ENCODE data around the gene PARVA. TPM values are rescaled to one million over a fixed set of nuclear protein-coding genes. Genes with fewer than 3 reads are reported as not detected.

Gene PARVA
- total and polyA plus RNA-seq, 2 of the 8 experiments (the other 6 are each of a cell fraction or from before 2014, with no cell fraction given): 3.1 to 13.5 TPM

GRCh38 chr11:12538889-12539421, 161.6 kb downstream of the PARVA start:
- H3K79me1 ChIP-seq (ENCODE audit: low read depth, low read length): no peaks in the 10 kb centered on the region
- H3K14ac ChIP-seq (ENCODE audit: insufficient read length): no peak overlapping the region
- no peak overlapping the region for H3K27ac ChIP-seq (ENCODE audit: low read depth, low read length)
- FAIRE-seq (no peak), DNase-seq (ENCODE audit: low read depth in 1 of 2, low spot score in 2 of 2) (no peak)
- H3K27me3 ChIP-seq (replicated peaks in 1 of 4; ENCODE audit: control insufficient read depth in 3 of 4, extremely low read depth in 1 of 4, insufficient read depth in 3 of 4, low read length in 3 of 4): no peaks in the 10 kb centered on the region
- no peaks in the 10 kb centered on the region for H3K4me1 ChIP-seq (replicated peaks in 1 of 4; ENCODE audit: control insufficient read depth in 3 of 4, insufficient read depth in 4 of 4, low read length in 3 of 4)
- H2AFZ ChIP-seq (ENCODE audit: low read length): no peak overlapping the region
- H2BK120ac ChIP-seq (replicated peaks; ENCODE audit: low read depth, low read length): no peak overlapping the region
- no peak overlapping the region for H4K91ac ChIP-seq (replicated peaks; ENCODE audit: insufficient read length, low read length)
- H2BK12ac ChIP-seq (ENCODE audit: low read depth, low read length): 0 out of 2 replicates have a peak overlapping the region, but pooled peaks have one; percentile 21
- no peak overlapping the region for H3K4me2 ChIP-seq (ENCODE audit: insufficient read depth in 1 of 2, low read depth in 2 of 2, low read length in 2 of 2)
- no peak overlapping the region for H4K5ac ChIP-seq (ENCODE audit: insufficient read length, low read depth, low read length)
- no peak overlapping the region for H2AK5ac ChIP-seq (ENCODE audit: low read depth, low read length)
- 0 out of 2 replicates have a peak overlapping the region, but pooled peaks have one; percentile 65 for H2BK15ac ChIP-seq (ENCODE audit: low read length)
- no peak overlapping the region for H2BK5ac ChIP-seq (ENCODE audit: low read depth, low read length)
- H3K56ac ChIP-seq (replicated peaks; ENCODE audit: insufficient read length, low read depth, low read length): no peak overlapping the region
- H3K36me3 ChIP-seq (ENCODE audit: control insufficient read depth in 2 of 4, insufficient read depth in 4 of 4, low read length in 3 of 4): no peaks in the 10 kb centered on the region
- H3K9me3 ChIP-seq (ENCODE audit: insufficient read depth in 2 of 2, low read depth in 1 of 2, low read length in 1 of 2): no peaks in the 10 kb centered on the region
- H3K18ac ChIP-seq (ENCODE audit: extremely low read depth, low read length): no peak overlapping the region
- no peaks in the 10 kb centered on the region for H4K20me1 ChIP-seq (replicated peaks in 1 of 2; ENCODE audit: control insufficient read depth in 1 of 2, insufficient read depth in 2 of 2, low read length in 2 of 2)
- ChIA-PET CTCF (ENCODE audit: partially characterized antibody) (interaction anchor here (1.3 kb wide), 1 partner anchor 12 kb away, joined by 3 read pairs; no protein-coding TSS in a partner anchor), POLR2A (ENCODE audit: partially characterized antibody) (no interaction called here)
- no peak overlapping the region for H4K8ac ChIP-seq (ENCODE audit: extremely low read depth, insufficient read depth, low read length)
- no peak overlapping the region for H3K9ac ChIP-seq (replicated peaks in 1 of 4; ENCODE audit: extremely low read depth in 1 of 4, low read depth in 3 of 4, low read length in 3 of 4)
- H3K23me2 ChIP-seq (ENCODE audit: low read depth, low read length): no peaks in the 10 kb centered on the region
- H3K79me2 ChIP-seq (ENCODE audit: control insufficient read depth in 1 of 2, insufficient read depth in 2 of 2, low read length in 2 of 2): no peaks in the 10 kb centered on the region
- no peak overlapping the region for H3K4ac ChIP-seq (replicated peaks; ENCODE audit: insufficient read length, low read depth, low read length)
- no peak overlapping the region for H3K23ac ChIP-seq (ENCODE audit: insufficient read length)
- 90% methylated on average over 3 of the region's 3 CpGs; no CpG with 5 or more reads in 1 of the 2 experiments for WGBS, 2 experiments (ENCODE audit: extremely low coverage in 1 of 2, insufficient coverage in 1 of 2, insufficient read length in 1 of 2, insufficient replicate concordance in 2 of 2, low coverage in 1 of 2, low lambda C conversion rate in 2 of 2, missing lambda C conversion rate in 1 of 2)
- H3K4me3 ChIP-seq (ENCODE audit: extremely low read depth in 1 of 4, insufficient read depth in 2 of 4, low read depth in 3 of 4, low read length in 4 of 4): no peak overlapping the region
- no peak overlapping the region for H2BK20ac ChIP-seq (ENCODE audit: low read length)
- TF ChIP-seq RXRA (IDR thresholded peaks at IDR 0.05; ENCODE audit: insufficient read depth, low read depth, low read length): no peak
- TF ChIP-seq CEBPB (IDR thresholded peaks at IDR 0.05; ENCODE audit: low read depth, low read length): no peak
- TF ChIP-seq BRCA1 (IDR thresholded peaks at IDR 0.05; ENCODE audit: low read depth, low read length): no peak
- TF ChIP-seq BACH1 (IDR thresholded peaks at IDR 0.05; ENCODE audit: low read length): no peak
- TF ChIP-seq POLR2AphosphoS5 (IDR thresholded peaks at IDR 0.05; ENCODE audit: low read depth, low read length): no peak
- TF ChIP-seq ASH2L (IDR thresholded peaks at IDR 0.05; ENCODE audit: low read length): no peak
- TF ChIP-seq MAX (IDR thresholded peaks at IDR 0.05): no peak
- TF ChIP-seq KDM1A (IDR thresholded peaks at IDR 0.05; ENCODE audit: borderline replicate concordance, low read length): no peak
- TF ChIP-seq, protein P1, sequence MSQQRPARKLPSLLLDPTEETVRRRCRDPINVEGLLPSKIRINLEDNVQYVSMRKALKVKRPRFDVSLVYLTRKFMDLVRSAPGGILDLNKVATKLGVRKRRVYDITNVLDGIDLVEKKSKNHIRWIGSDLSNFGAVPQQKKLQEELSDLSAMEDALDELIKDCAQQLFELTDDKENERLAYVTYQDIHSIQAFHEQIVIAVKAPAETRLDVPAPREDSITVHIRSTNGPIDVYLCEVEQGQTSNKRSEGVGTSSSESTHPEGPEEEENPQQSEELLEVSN (IDR thresholded peaks at IDR 0.05): no peak
- TF ChIP-seq BCL11A (IDR thresholded peaks at IDR 0.05; ENCODE audit: low read depth in 2 of 2, low read length in 2 of 2): no peak
- no peak for TF ChIP-seq TAF7 (optimal IDR thresholded peaks at IDR 0.05; ENCODE audit: borderline replicate concordance, low read depth, low read length)
- TF ChIP-seq NANOG (IDR thresholded peaks at IDR 0.05; ENCODE audit: insufficient read depth, low read depth, low read length, poor library complexity, severe bottlenecking): no peak

Measured in H1 (cell line).